Sigmoid colon (tissue), 7 donors: ENCODE measurements around the gene CNOT4. TPM values are rescaled to one million over a fixed set of nuclear protein-coding genes. Genes with fewer than 3 reads are reported as not detected.

Experiments
- DNase-seq: peaks from one replicate; pipeline ENCODE4 v3.0.0-alpha.2; 2019
- H3K27ac ChIP-seq, 4 donors: fragments of 200-600 bp; sonication (generic); one replicate each; pipeline ENCODE4 v1.5.1; 2016 to 2019; ENCODE audit warnings: mild to moderate bottlenecking in 1 of 4
- H3K27me3 ChIP-seq, 3 donors: fragments of 200-600 bp; sonication (generic); one replicate each; pipeline ENCODE4 v1.5.1; 2019; ENCODE audit warnings: mild to moderate bottlenecking in 1 of 3
- H3K36me3 ChIP-seq, 4 donors: fragments of 200-600 bp; sonication (generic); one replicate each; pipeline ENCODE4 v1.5.1; 2016 to 2019
- H3K4me1 ChIP-seq, 4 donors: fragments of 200-600 bp; sonication (generic); one replicate each; pipeline ENCODE4 v1.5.1; 2017 to 2019
- H3K4me3 ChIP-seq, 4 donors: fragments of 200-600 bp; sonication (generic); one replicate each; pipeline ENCODE4 v1.5.1; 2017 to 2019; ENCODE audit warnings: mild to moderate bottlenecking in 2 of 4, moderate library complexity in 1 of 4
- H3K9me3 ChIP-seq, 4 donors: fragments of 200-600 bp in 3 of 4; sonication (generic) in 3 of 4; one replicate each; pipeline versions ENCODE4 v1.5.1 to v1.6.1; 2013 to 2019
- EP300 ChIP-seq, 4 donors: sonication (generic); formaldehyde crosslinking; IDR thresholded peaks; one replicate each; pipeline ENCODE4 v1.6.1; 2017; ENCODE audit warnings: antibody characterized with exemption in 4 of 4
- POLR2A ChIP-seq, 2 donors: fragments of 450-650 bp; IDR thresholded peaks; one replicate each; pipeline ENCODE4 v1.6.1; 2016; ENCODE audit warnings: antibody characterized with exemption in 2 of 2, mild to moderate bottlenecking in 2 of 2, moderate library complexity in 2 of 2
- POLR2AphosphoS5 ChIP-seq, 4 donors: sonication (generic); formaldehyde crosslinking; IDR thresholded peaks; one replicate each; pipeline ENCODE4 v1.6.1; 2017; ENCODE audit warnings: antibody characterized with exemption in 4 of 4
- WGBS, 2 donors: extraction: QIAGEN DNeasy Blood & Tissue Kit; methylation state at CpG; one replicate each; pipeline ENCODE4 v1.1.7; 2013; 5-methylcytosine and 5-hydroxymethylcytosine counted together
- intact Hi-C: fragments of 100-400 bp; cut with DNase I; formaldehyde crosslinking; loops from one replicate; pipeline ENCODE4 v1.15.1; 2023
- polyA plus RNA-seq, 3 donors: library from polyadenylated mRNA; stranded (reverse); fragments of 200-250 nt; gene quantifications; one replicate each; pipeline ENCODE4 v1.2.3, GENCODE V29; 2013
- total RNA-seq, 4 donors: library from RNA; depleted of rRNA; stranded (reverse); fragments of >200 nt; gene quantifications; one replicate each; pipeline ENCODE4 v1.1.0, GENCODE V29; 2016
- TF ChIP-seq, protein P1 (sequence below), 4 experiments: fragments of 450-650 bp in 3 of 4; fragments of 200-600 bp in 1 of 4; IDR thresholded peaks; one replicate each; pipeline ENCODE4 v1.5.1; 2016 to 2019; ENCODE audit warnings: antibody characterized with exemption in 4 of 4, mild to moderate bottlenecking in 3 of 4, moderate library complexity in 2 of 4
- donor health status: healthy with polysubstance abuse.
- donor health status: Bipolar disorder and iron deficiency.
- donor health status: healthy.

Gene CNOT4
- total and polyA plus RNA-seq, 7 donors: 4.2 to 31.6 (median 23.5) TPM

DNA sequence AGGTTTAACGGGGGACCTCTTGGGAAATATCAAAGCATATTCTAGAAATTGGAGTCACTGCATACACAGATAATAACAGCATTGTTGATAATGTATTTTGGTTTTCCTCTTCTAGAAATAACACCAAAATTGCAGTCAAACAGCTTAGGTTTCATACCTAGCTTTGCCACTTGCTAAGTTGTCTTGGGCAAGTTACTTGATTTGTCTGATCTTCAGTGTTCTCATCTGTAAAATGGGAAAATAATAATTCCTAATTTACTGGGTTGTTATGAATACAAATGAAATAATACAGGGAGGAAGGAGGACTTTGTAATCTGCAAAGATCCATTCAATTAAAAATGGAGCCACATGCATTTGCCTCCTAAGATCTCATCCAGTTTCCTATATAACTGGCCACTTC lies 27.6 kb upstream of the CNOT4 start:
- WGBS, 2 donors: 91 to 93% methylated on average over 1 of the region's 1 CpG
- Histone ChIP-seq H3K27ac (no peak overlapping the region), H3K9me3 (no peaks in the 10 kb centered on the region), H3K4me3 (no peak overlapping the region), H3K4me1 (no peaks in the 10 kb centered on the region), H3K36me3 (no peaks in the 10 kb centered on the region), H3K27me3 (no peaks in the 10 kb centered on the region)
- intact Hi-C loops: no loop called here
- DNase-seq: no peak
- TF ChIP-seq EP300 (IDR thresholded peaks at IDR 0.05): no peak
- TF ChIP-seq, protein P1, sequence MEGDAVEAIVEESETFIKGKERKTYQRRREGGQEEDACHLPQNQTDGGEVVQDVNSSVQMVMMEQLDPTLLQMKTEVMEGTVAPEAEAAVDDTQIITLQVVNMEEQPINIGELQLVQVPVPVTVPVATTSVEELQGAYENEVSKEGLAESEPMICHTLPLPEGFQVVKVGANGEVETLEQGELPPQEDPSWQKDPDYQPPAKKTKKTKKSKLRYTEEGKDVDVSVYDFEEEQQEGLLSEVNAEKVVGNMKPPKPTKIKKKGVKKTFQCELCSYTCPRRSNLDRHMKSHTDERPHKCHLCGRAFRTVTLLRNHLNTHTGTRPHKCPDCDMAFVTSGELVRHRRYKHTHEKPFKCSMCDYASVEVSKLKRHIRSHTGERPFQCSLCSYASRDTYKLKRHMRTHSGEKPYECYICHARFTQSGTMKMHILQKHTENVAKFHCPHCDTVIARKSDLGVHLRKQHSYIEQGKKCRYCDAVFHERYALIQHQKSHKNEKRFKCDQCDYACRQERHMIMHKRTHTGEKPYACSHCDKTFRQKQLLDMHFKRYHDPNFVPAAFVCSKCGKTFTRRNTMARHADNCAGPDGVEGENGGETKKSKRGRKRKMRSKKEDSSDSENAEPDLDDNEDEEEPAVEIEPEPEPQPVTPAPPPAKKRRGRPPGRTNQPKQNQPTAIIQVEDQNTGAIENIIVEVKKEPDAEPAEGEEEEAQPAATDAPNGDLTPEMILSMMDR (IDR thresholded peaks at IDR 0.05): no peak
- TF ChIP-seq POLR2AphosphoS5 (IDR thresholded peaks at IDR 0.05): no peak
- TF ChIP-seq POLR2A (IDR thresholded peaks at IDR 0.05): no peak

DNA sequence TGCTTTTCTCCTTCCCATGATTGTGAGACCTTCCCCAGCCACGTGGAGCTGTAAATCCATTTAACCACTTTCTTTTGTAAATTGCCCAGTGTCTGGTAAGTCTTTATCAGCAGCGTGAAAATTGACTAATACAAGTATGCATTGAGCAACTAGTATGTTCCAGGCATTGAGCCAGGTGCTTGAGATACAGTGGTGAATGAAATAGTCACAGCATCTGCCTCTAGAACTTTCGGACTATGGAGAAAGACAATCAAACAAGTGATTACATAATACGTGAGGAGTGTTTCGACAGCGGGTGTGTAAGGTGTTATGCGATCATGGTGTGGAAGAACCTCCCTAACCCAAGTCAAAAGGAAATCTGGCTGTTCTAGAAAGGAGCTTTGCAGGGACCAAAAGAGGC lies 26.2 kb upstream of the CNOT4 start:
- WGBS, 2 donors: 67 to 72% methylated on average over 7 of the region's 7 CpGs
- Histone ChIP-seq H3K27me3 (no peaks in the 10 kb centered on the region), H3K36me3 (no peaks in the 10 kb centered on the region), H3K27ac (no peak overlapping the region), H3K4me1 (no peaks in the 10 kb centered on the region), H3K9me3 (no peaks in the 10 kb centered on the region), H3K4me3 (no peak overlapping the region)
- intact Hi-C loops: no loop called here
- no peak for DNase-seq
- TF ChIP-seq EP300 (IDR thresholded peaks at IDR 0.05) (no peak), POLR2A (IDR thresholded peaks at IDR 0.05) (no peak), POLR2AphosphoS5 (IDR thresholded peaks at IDR 0.05) (no peak)
- TF ChIP-seq, protein P1 (IDR thresholded peaks at IDR 0.05): no peak

DNA sequence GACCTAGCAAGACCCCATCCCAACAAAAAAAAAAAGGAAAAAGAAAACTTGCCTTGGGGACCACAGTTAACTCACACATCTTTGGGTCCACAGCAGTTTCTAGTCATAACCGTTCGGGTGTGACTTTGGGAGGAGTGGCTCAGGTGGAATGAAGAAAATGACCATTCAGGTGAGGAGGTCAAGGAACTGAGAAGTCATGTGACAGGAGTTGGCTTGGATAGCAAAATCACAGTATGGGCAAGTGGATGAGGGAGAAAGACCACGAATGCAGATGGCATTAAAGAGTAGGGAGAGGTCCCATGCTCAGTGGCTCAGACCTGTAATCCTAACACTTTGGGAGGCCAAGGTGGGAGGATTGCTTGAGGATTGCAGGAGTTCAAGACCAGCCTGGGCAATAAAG lies 17.1 kb upstream of the CNOT4 start:
- Histone ChIP-seq H3K9me3 (no peaks in the 10 kb centered on the region), H3K27me3 (no peaks in the 10 kb centered on the region), H3K36me3 (no peaks in the 10 kb centered on the region), H3K4me1 (no peaks in the 10 kb centered on the region), H3K4me3 (no peak overlapping the region), H3K27ac (no peak overlapping the region)
- WGBS, 2 donors: 69 to 83% methylated on average over 3 of the region's 3 CpGs
- intact Hi-C loops: no loop called here
- TF ChIP-seq POLR2AphosphoS5 (IDR thresholded peaks at IDR 0.05): no peak
- no peak for TF ChIP-seq POLR2A (IDR thresholded peaks at IDR 0.05)
- TF ChIP-seq, protein P1 (IDR thresholded peaks at IDR 0.05): no peak
- TF ChIP-seq EP300 (IDR thresholded peaks at IDR 0.05): no peak
- DNase-seq: no peak

DNA sequence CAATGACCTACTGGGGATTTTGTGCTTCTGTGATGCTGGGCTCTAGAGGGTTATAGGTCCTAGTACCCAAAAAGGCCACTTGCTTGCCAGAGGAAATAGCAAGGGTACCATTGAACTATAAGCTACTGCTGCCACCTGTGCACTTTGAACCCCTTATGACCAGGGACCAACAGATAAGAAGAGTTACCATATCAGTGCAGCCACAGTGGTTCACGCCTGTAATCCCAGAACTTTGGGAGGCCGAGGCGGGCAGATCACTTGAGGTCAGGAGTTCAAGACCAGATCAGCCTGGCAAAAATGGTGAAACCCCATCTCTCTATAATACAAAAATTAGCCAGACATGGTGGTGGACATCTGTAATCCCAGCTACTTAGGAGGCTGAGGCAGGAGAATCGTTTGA lies 15.5 kb upstream of the CNOT4 start:
- no peak overlapping the region for H3K27ac ChIP-seq
- H3K4me1 ChIP-seq: no peaks in the 10 kb centered on the region
- no peak overlapping the region for H3K4me3 ChIP-seq
- DNase-seq: no peak
- intact Hi-C loops: no loop called here
- H3K9me3 ChIP-seq: no peaks in the 10 kb centered on the region
- TF ChIP-seq POLR2A (IDR thresholded peaks at IDR 0.05) (no peak), POLR2AphosphoS5 (IDR thresholded peaks at IDR 0.05) (no peak), EP300 (IDR thresholded peaks at IDR 0.05) (no peak)
- TF ChIP-seq, protein P1 (IDR thresholded peaks at IDR 0.05): no peak
- no peaks in the 10 kb centered on the region for H3K36me3 ChIP-seq
- no peaks in the 10 kb centered on the region for H3K27me3 ChIP-seq
- WGBS, 2 donors: 87 to 97% methylated on average over 4 of the region's 4 CpGs

DNA sequence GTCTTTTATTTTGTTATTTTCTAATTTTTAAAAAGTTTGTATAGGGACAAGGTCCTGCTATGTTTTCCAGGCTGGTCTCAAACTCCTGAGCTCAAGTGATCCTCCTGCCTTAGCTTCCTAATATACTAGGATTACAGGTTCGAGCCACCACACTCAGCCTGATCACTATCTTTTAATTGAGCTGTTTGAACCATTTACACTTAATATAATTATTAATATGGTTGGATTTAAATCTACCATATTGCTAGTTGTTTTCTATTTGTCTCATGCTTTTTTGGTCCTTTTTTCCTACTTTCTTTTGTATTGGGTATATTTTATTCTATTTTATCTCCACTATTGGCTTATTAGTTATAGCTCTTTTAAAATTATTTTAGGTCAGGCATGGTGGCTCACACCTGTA lies 13.2 kb upstream of the CNOT4 start:
- intact Hi-C loops: no loop called here
- no peak for DNase-seq
- no peaks in the 10 kb centered on the region for H3K4me1 ChIP-seq
- H3K27me3 ChIP-seq: no peaks in the 10 kb centered on the region
- no peaks in the 10 kb centered on the region for H3K36me3 ChIP-seq
- H3K9me3 ChIP-seq: no peaks in the 10 kb centered on the region
- no peak overlapping the region for H3K4me3 ChIP-seq
- TF ChIP-seq EP300 (IDR thresholded peaks at IDR 0.05) (no peak), POLR2AphosphoS5 (IDR thresholded peaks at IDR 0.05) (no peak), POLR2A (IDR thresholded peaks at IDR 0.05) (no peak)
- TF ChIP-seq, protein P1 (IDR thresholded peaks at IDR 0.05): no peak
- 93 to 94% methylated on average over 1 of the region's 1 CpG for WGBS, 2 donors
- no peak overlapping the region for H3K27ac ChIP-seq
